Osteoblast (primary cell): ENCODE measurements around the gene RAB3C. TPM values are rescaled to one million over a fixed set of nuclear protein-coding genes. Genes with fewer than 3 reads are reported as not detected.

ENCODE experiments used
- DNase-seq: peaks from one replicate; pipeline ENCODE4 v3.0.0; 2011; ENCODE audit warnings: low spot score, mixed read lengths; ENCODE audit not compliant: insufficient read length; ENCODE audit errors: missing footprints
- H2AFZ ChIP-seq: 2 replicates; pipeline ENCODE4 v1.6.0; 2011; ENCODE audit warnings: mild to moderate bottlenecking, low read length
- H3K27ac ChIP-seq: 2 replicates; pipeline ENCODE4 v1.5.1; 2011; ENCODE audit warnings: mild to moderate bottlenecking, low read depth, low read length, moderate library complexity
- H3K27me3 ChIP-seq: 2 replicates; pipeline ENCODE4 v1.6.0; 2012; ENCODE audit warnings: mild to moderate bottlenecking, control low read depth, inconsistent platforms, low read length, moderate library complexity; ENCODE audit not compliant: insufficient read depth
- H3K36me3 ChIP-seq: 2 replicates; pipeline ENCODE4 v1.5.1; 2011; ENCODE audit warnings: mild to moderate bottlenecking, low read length, control low read depth, moderate library complexity; ENCODE audit not compliant: insufficient read depth
- H3K4me1 ChIP-seq: 2 replicates; pipeline ENCODE4 v1.5.1; 2011; ENCODE audit warnings: mild to moderate bottlenecking, low read length, control low read depth, moderate library complexity; ENCODE audit not compliant: insufficient read depth
- H3K4me2 ChIP-seq: 2 replicates; pipeline ENCODE4 v1.6.0; 2011; ENCODE audit warnings: mild to moderate bottlenecking, low read length; ENCODE audit not compliant: insufficient read depth
- H3K4me3 ChIP-seq: fragments of 200-600 bp; sonication (generic); 3 replicates; pipeline ENCODE4 v1.5.1; 2012; ENCODE audit warnings: mild to moderate bottlenecking, low read length, inconsistent platforms; ENCODE audit not compliant: insufficient read depth
- H3K79me2 ChIP-seq: 2 replicates; pipeline ENCODE4 v1.6.0; 2012; ENCODE audit warnings: mild to moderate bottlenecking, low read length, control low read depth, inconsistent platforms; ENCODE audit not compliant: insufficient read depth
- H3K9me3 ChIP-seq: 2 replicates; pipeline ENCODE4 v1.5.1; 2011; ENCODE audit warnings: low read depth, low read length, control low read depth
- H4K20me1 ChIP-seq: 2 replicates; pipeline ENCODE4 v1.6.0; 2012; ENCODE audit warnings: mild to moderate bottlenecking, low read length, control low read depth; ENCODE audit not compliant: insufficient read depth
- total RNA-seq: library from RNA; depleted of rRNA; stranded (reverse); fragments of >200 nt; gene quantifications from 2 replicates; pipeline ENCODE4 v1.2.3, GENCODE V29; 2012
- TF ChIP-seq, protein P1 (sequence below): IDR thresholded peaks from 2 replicates; pipeline ENCODE4 v1.5.1; 2011; ENCODE audit warnings: mild to moderate bottlenecking, low read depth, low read length, moderate library complexity; ENCODE audit errors: extremely low read depth

RAB3C gene
- total RNA-seq, 1 donor: not detected

DNA sequence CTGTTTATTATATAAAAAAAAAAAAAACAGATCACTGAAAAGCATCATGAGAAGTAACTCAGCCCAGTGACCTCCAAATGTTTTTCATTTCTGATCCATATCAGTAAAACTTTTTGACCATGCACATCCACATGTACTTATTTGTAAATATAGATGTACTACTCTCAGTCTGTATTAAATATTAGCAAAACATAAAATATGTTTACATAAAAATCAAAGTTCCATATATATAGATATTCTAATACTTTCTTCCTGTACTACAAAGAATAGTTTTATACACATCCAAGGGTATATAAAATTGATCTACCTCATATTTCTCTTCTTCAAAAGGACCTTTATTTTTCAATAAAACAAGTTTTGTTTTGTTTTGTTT, 309.1 kb downstream of the RAB3C start:
- H3K27me3 ChIP-seq: no peaks in the 10 kb centered on the region
- TF ChIP-seq, protein P1, sequence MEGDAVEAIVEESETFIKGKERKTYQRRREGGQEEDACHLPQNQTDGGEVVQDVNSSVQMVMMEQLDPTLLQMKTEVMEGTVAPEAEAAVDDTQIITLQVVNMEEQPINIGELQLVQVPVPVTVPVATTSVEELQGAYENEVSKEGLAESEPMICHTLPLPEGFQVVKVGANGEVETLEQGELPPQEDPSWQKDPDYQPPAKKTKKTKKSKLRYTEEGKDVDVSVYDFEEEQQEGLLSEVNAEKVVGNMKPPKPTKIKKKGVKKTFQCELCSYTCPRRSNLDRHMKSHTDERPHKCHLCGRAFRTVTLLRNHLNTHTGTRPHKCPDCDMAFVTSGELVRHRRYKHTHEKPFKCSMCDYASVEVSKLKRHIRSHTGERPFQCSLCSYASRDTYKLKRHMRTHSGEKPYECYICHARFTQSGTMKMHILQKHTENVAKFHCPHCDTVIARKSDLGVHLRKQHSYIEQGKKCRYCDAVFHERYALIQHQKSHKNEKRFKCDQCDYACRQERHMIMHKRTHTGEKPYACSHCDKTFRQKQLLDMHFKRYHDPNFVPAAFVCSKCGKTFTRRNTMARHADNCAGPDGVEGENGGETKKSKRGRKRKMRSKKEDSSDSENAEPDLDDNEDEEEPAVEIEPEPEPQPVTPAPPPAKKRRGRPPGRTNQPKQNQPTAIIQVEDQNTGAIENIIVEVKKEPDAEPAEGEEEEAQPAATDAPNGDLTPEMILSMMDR: no peak
- H3K36me3 ChIP-seq: no peaks in the 10 kb centered on the region
- no peaks in the 10 kb centered on the region for H3K79me2 ChIP-seq
- peak overlapping the region; percentile 88 for H3K4me2 ChIP-seq
- peak overlapping the region; percentile 6 for H2AFZ ChIP-seq
- H3K4me1 ChIP-seq: peaks cover 9% of the 10 kb centered on the region
- peak overlapping the region; percentile 74 for H3K4me3 ChIP-seq
- H3K27ac ChIP-seq: peak overlapping the region; percentile 93
- no peak for DNase-seq
- no peaks in the 10 kb centered on the region for H4K20me1 ChIP-seq
- no peaks in the 10 kb centered on the region for H3K9me3 ChIP-seq

DNA sequence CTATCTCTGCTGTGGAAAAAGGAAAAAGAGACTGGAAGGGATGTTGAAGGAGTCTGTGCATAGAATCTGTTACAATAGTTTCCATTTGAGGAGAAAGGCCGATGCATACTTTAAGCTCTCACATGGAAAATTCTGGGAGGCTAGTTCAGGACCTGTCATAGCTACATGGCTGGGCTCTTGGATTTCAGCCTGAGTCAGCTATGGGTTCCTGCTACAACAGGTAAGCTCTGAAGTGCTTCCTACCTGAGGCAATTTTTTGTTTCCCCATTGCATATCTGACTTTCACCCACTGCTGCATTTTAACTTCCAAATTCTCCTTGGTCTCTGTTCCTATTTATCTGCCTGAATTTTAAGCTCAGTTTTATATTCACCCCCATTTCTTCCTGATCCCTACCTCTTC, 310.7 kb downstream of the RAB3C start:
- TF ChIP-seq, protein P1: no peak
- Histone ChIP-seq H2AFZ (no peak overlapping the region), H3K4me3 (no peak overlapping the region), H3K79me2 (no peaks in the 10 kb centered on the region), H3K27ac (no peak overlapping the region), H3K4me1 (peaks cover 6% of the 10 kb centered on the region), H4K20me1 (no peaks in the 10 kb centered on the region), H3K27me3 (no peaks in the 10 kb centered on the region), H3K9me3 (no peaks in the 10 kb centered on the region), H3K4me2 (no peak overlapping the region), H3K36me3 (no peaks in the 10 kb centered on the region)
- no peak for DNase-seq

DNA sequence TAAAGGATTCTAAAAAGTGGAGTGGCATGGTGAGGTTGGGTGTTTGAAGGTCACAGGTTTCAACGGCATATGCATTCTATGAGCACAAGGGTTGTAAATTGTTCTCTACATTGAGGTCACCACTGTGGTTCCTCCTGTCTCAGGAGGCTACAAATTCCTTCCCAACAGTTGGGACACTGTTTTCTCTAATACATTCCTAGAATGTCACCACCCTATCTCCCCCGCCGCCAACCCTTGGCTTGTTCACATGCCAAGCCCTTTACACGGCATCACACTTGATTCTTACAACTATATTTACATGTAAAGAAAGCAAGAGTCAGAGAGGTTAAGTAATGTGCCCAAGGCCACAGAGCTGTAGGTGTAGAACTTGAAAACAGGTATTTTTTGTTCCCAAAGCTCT, 315.1 kb downstream of the RAB3C start:
- Histone ChIP-seq H3K4me1 (no peaks in the 10 kb centered on the region), H3K4me2 (no peak overlapping the region), H3K27ac (no peak overlapping the region), H3K79me2 (no peaks in the 10 kb centered on the region), H3K27me3 (no peaks in the 10 kb centered on the region), H3K36me3 (no peaks in the 10 kb centered on the region), H3K9me3 (no peaks in the 10 kb centered on the region), H4K20me1 (no peaks in the 10 kb centered on the region), H2AFZ (no peak overlapping the region), H3K4me3 (no peak overlapping the region)
- TF ChIP-seq, protein P1: no peak
- DNase-seq: no peak

DNA sequence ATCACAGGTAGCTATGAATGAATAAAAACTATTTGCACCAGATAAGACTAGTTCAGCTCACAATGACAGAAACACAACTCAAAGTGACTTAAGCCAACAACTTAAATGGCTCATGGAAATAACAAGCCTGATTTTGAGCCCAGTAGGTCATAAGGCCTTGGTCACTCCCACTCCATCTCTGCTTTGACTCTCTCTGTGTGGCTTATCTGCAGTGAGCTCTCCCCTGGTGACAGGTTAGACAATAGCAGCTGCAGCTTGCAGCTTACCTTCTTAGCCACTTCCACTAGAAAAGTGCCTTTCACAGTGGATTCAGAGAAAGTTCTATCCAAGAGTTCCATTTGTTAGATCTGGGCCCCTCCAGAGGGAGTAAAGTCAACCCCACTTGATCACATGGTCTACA, 315.7 kb downstream of the RAB3C start:
- H2AFZ ChIP-seq: no peak overlapping the region
- TF ChIP-seq, protein P1: no peak
- no peak for DNase-seq

More for the DNA sequence above, 315.7 kb downstream of the RAB3C start:
- Histone ChIP-seq H3K79me2 (no peaks in the 10 kb centered on the region), H3K27ac (no peak overlapping the region), H3K9me3 (no peaks in the 10 kb centered on the region), H3K4me3 (no peak overlapping the region), H3K4me2 (no peak overlapping the region), H3K36me3 (no peaks in the 10 kb centered on the region), H4K20me1 (no peaks in the 10 kb centered on the region), H3K4me1 (no peaks in the 10 kb centered on the region), H3K27me3 (no peaks in the 10 kb centered on the region)
